Mucosa of stomach (tissue), 1 donor: ENCODE results near the gene BCAR3.

ENCODE experiments used
- H3K27me3 ChIP-seq: one replicate; pipeline ENCODE4 v1.7.0; 2013; ENCODE audit warnings: mild to moderate bottlenecking, low read length; ENCODE audit not compliant: control insufficient read depth, insufficient read depth
- H3K36me3 ChIP-seq: one replicate; pipeline ENCODE4 v1.7.0; 2013; ENCODE audit warnings: low read length; ENCODE audit not compliant: control insufficient read depth, insufficient read depth
- H3K4me1 ChIP-seq: one replicate; pipeline ENCODE4 v1.7.0; 2013; ENCODE audit warnings: mild to moderate bottlenecking, low read length; ENCODE audit not compliant: control insufficient read depth, insufficient read depth
- H3K4me3 ChIP-seq: one replicate; pipeline ENCODE4 v1.7.0; 2013; ENCODE audit warnings: low read length
- H3K9ac ChIP-seq: one replicate; pipeline ENCODE4 v1.7.0; 2013; ENCODE audit warnings: mild to moderate bottlenecking, low read length, moderate library complexity
- H3K9me3 ChIP-seq: one replicate; pipeline ENCODE4 v1.7.0; 2013; ENCODE audit warnings: mild to moderate bottlenecking, low read length, moderate library complexity; ENCODE audit not compliant: control insufficient read depth
- donor health status: Pancreatic carcinoma.

BCAR3 gene

DNA sequence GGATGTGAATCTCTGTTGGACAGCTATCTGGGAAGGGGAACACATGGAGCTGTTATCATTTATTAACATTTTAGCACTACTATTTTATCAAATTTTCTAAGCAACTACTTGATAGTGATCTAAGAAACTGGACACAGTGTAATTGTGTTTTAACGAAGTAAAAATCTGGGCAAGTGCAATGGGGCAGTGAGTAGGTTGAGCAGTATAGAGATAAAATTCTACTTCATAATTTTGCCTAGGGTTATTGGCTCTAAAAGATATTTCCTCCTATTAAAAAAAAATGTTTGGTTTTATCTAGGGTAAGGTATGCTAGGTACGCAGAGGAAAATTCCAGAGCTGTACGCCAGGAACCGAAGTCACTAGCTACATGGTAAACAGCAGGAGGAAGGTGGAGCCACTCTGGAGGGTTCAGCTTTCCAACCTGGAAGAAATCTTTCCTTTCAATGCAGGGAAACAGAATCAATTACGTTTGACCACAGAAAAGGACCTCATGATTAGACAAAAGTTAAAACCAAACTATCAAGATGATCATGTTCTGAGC, 43.3 kb downstream of the BCAR3 start:
- Histone ChIP-seq H3K4me1 (peaks cover 11% of the 10 kb centered on the region), H3K4me3 (no peak overlapping the region), H3K9ac (no peak overlapping the region), H3K36me3 (no peaks in the 10 kb centered on the region), H3K9me3 (no peaks in the 10 kb centered on the region), H3K27me3 (no peaks in the 10 kb centered on the region)

DNA sequence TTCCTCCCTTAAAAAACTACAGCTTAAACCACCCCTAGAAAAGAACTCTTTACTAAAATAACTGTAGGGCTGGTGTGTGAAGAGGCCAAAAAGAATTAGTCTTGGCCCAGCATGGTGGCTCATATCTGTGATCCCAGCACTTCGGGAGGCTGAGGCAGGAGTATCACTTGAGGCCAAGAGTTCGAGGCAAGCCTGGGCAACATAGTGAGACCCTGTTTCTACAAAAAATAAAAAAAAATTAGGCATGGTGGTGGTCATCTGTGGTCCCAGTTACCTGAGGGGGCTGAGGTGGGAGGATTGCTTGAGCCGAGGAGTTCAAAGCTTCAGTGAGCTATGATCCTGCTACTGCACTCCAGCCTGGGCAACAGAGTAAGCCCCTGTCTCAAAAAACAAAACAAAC, 44.9 kb downstream of the BCAR3 start:
- no peaks in the 10 kb centered on the region for H3K27me3 ChIP-seq
- peaks cover 11% of the 10 kb centered on the region for H3K4me1 ChIP-seq
- H3K9me3 ChIP-seq: no peaks in the 10 kb centered on the region
- H3K36me3 ChIP-seq: no peaks in the 10 kb centered on the region
- no peak overlapping the region for H3K4me3 ChIP-seq
- no peak overlapping the region for H3K9ac ChIP-seq

DNA sequence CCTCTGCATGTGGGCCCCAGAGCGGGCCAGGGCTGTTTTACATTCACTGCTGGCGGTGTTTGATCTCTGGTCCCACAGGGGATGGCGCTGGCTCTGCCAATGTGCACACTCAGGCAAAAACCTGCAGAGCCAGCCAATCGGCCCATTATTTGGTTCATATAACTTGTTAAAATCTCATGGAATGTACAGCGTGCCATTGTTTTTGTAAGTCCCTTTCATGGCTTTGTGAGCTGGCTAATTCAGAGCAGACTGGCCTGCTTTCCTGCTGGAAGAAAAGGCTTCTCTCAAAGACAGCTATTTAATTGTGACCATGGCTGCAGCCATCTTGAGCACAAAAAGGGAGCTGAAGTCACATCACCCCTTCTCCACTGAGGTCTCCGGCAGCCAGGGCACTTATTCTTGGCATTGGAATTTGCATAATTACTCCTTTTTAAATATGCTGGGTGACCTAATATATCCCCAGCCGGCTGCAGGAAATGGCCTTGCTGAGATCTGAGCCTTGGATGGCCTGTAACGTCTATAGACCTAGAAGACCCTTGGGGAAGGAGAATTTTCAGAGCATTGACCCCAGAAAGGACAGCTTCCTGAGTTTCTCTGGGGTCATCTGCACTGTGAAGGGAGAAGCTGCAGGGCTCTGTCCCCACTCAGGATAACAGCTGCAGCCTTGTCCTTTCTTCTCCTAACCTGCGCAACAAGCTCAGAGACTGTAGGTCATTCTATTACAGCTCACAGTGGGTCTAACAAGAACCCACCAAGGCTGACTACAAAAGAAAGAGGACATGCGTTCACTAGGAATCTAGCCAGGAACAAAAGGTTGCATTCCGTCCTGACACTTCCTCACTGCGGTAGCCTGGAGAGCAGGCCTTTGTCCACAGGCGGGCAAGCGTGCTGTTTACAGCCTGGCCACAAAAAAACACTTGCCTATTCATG, 45.8 kb downstream of the BCAR3 start:
- H3K27me3 ChIP-seq: no peaks in the 10 kb centered on the region
- no peaks in the 10 kb centered on the region for H3K9me3 ChIP-seq
- H3K4me1 ChIP-seq: peaks cover 11% of the 10 kb centered on the region
- H3K4me3 ChIP-seq: no peak overlapping the region
- no peaks in the 10 kb centered on the region for H3K36me3 ChIP-seq
- H3K9ac ChIP-seq: no peak overlapping the region

DNA sequence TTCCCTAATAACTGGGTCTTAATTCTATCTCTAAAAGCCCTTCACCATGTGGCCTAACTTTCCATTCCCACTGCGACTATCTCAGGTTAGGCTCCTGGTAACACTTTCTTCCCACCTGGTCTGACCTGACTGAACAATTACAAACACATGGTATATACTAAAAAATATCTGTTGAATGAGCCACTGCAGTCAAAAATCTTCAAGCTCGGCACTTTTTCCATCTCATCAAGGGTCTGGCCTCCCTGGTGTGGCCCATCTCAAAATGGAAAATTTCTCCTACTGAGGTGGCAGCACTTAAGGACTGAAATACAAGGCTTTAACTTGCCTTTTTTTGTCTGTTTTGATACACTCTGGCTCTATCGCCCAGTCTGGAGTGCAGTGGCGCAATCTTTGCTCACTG, 48.3 kb downstream of the BCAR3 start:
- H3K4me1 ChIP-seq: peaks cover 2% of the 10 kb centered on the region
- no peaks in the 10 kb centered on the region for H3K9me3 ChIP-seq
- H3K9ac ChIP-seq: no peak overlapping the region
- H3K36me3 ChIP-seq: no peaks in the 10 kb centered on the region
- no peak overlapping the region for H3K4me3 ChIP-seq
- H3K27me3 ChIP-seq: no peaks in the 10 kb centered on the region

DNA sequence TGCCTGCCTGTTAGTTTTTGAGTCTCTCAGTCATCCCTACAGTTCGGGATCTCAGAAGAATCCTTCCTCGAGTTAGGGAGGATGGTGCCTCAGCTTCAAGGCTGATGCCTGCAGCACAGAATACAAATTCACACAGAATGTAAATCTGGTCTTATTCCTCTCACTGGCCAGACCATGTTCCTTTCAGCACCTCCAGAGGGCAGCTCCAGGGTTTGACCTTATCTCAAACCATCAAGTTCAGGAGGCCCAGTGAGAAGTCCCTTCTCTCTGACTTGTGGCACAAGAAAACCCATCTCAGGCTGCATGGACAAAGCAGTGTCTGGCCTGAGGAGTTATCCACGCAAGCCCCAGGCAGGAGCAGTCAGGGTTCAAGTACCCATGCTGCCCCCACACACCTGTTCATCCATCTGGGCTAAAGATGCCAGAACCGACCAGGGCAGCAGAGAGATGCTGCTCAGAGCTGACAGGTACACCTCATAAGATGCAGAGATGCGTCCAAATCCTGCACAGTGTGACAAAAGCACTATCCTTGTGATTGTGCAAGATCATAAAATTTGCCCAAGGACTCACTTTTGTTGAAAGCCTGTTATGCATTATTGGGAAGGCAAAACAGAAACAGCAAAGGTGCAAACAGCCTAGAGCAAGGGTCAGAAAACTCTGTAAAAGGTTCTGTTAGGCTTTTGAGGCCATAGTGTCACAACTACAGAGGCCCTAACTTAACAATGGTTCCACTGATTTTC, 49.8 kb downstream of the BCAR3 start:
- H3K9me3 ChIP-seq: no peaks in the 10 kb centered on the region

DNA sequence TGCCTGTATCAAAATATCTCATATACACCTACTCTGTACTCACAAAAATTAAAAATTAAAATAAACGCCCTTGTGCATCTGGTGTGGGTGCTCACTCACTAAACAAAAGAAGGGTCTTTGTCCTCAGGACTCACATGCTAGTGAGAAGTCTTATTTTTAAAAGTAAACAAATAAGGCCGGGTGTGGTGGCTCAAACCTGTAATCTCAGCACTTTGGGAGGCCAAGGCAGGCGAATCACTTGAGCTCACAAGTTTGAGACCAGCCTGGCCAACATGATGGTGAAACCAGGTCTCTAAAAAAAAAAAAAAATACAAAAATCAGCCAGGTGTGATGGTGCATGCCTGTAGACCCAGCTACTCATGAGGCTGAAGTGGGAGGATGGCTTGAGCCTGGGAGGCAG, 51.5 kb downstream of the BCAR3 start:
- Histone ChIP-seq H3K9ac (no peak overlapping the region), H3K27me3 (no peaks in the 10 kb centered on the region), H3K9me3 (no peaks in the 10 kb centered on the region), H3K36me3 (no peaks in the 10 kb centered on the region), H3K4me3 (no peak overlapping the region), H3K4me1 (no peaks in the 10 kb centered on the region)

More for the DNA sequence above, 49.8 kb downstream of the BCAR3 start:
- no peak overlapping the region for H3K4me3 ChIP-seq
- no peaks in the 10 kb centered on the region for H3K4me1 ChIP-seq
- H3K36me3 ChIP-seq: no peaks in the 10 kb centered on the region
- H3K27me3 ChIP-seq: no peaks in the 10 kb centered on the region
- no peak overlapping the region for H3K9ac ChIP-seq

DNA sequence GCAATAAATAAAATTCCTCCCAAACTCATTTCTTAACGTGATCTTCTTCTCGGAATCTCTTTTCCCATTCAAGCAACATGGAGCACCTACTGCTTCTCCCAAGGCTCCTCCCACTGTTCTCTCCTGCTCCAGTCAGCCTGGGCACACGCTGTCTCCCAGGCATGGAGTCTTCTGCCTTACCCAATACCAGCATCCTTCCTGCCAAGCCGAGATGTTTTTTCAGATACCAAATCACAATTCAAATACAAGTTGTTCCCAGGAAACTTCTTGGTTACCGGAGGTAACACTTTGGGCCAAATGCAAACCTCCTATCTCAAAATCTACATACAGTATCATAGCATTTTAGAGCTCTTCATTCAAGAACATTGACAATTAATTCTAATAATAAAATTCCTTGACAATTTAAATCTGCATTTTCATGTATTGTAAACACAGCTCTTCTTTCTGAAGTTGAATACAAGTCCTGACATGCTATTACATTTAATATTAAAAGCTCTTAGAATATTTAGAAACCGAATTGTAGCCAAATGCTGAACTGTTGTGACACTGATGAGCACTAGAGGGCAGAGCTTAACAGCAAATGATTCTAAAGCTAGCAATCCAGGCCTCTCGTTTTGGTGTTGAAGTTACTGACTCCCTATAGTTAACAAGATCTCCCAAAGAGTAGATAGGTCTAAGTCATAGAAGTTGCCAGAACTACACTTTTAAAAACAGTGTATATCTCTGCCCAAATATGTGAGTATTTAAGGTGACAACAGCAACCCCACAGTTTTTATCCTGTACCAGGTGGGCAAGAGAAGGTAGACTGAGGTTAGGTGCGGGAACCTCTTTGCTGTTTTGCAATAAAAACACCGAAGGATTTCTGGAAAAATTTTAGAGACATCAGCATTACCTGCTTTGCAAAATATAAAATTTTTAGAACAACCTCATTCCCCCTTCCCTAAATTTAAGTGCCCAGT, 52.3 kb downstream of the BCAR3 start:
- Histone ChIP-seq H3K9me3 (no peaks in the 10 kb centered on the region), H3K9ac (no peak overlapping the region), H3K36me3 (no peaks in the 10 kb centered on the region), H3K4me3 (no peak overlapping the region), H3K4me1 (no peaks in the 10 kb centered on the region), H3K27me3 (no peaks in the 10 kb centered on the region)

DNA sequence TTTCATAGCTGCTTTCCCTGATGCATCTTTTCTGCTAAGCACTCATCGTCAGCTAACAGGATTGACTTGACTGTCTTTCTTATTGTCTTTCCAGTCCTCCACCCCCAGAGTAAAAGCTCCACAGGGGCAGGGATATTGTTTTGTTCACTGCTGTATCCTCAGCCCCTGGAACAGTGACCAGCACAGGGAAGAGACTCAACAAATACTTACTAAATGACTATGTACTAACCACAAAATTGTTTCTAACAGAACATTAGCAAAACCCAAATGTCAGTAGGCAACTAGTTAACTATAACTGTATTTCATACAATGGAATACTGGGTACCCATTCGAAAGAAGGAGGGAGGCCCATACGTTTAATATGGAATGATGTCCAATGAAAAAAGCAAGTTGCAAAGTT, 53.0 kb downstream of the BCAR3 start:
- Histone ChIP-seq H3K36me3 (no peaks in the 10 kb centered on the region), H3K4me1 (peaks cover 3% of the 10 kb centered on the region), H3K4me3 (no peak overlapping the region), H3K27me3 (no peaks in the 10 kb centered on the region), H3K9me3 (no peaks in the 10 kb centered on the region), H3K9ac (no peak overlapping the region)

DNA sequence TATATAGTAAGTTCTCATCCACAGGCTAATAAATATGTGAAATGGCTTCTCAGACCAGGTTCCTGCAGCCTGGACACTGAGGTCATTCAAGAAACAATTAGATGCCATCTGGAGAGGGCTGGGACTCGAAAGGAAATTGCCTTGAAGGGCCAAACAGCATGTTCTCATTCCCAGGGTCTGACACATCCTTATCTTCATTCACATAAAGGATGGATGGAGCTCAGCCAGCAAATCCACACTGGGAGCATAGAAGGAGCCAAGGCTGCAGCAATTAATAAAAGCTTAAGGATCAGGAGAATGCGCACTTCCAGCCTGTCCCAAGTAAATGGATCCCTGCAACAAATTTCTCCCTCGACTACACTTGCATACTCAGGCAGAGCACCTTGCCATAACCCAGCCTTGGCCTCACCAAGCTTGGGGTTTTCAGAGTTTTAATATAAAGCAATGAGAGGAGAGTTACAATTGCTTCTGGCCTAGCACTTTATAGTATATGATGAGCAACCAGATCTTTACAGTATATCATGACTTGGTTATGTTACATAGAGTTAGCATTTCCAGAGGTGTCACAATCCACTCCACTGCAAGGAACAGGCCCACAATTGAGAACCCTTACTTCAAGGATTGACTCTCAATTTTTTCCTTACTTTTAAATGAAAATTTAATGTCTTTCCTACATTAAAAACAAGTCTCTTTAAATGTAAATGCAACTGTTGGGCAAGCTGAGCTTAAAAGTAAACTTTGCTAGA, 55.9 kb downstream of the BCAR3 start:
- H3K4me1 ChIP-seq: peaks cover 30% of the 10 kb centered on the region
- H3K36me3 ChIP-seq: no peaks in the 10 kb centered on the region
- H3K9me3 ChIP-seq: no peaks in the 10 kb centered on the region
- no peak overlapping the region for H3K9ac ChIP-seq
- H3K27me3 ChIP-seq: no peaks in the 10 kb centered on the region
- H3K4me3 ChIP-seq: no peak overlapping the region

DNA sequence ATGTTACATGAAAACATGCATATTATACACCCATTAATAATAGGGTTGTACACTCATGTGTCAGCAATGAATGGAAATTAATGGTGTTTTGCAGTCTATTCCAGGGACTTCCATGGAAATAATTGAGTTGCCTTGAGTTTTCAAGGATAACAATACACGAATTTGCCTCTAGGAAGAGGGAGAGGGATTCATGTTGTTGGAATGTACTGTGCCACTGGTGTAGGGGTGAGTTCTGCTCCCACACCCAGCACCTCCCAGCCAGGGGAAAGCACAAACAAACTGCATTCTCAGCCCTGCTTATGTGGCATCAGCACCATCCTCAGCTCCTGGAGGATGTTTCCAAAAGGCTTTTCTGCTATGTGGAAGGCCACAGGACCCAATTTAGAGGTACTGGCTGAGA, 57.8 kb downstream of the BCAR3 start:
- Histone ChIP-seq H3K36me3 (no peaks in the 10 kb centered on the region), H3K9me3 (no peaks in the 10 kb centered on the region), H3K27me3 (no peaks in the 10 kb centered on the region), H3K4me3 (no peak overlapping the region), H3K4me1 (peaks cover 48% of the 10 kb centered on the region), H3K9ac (no peak overlapping the region)

DNA sequence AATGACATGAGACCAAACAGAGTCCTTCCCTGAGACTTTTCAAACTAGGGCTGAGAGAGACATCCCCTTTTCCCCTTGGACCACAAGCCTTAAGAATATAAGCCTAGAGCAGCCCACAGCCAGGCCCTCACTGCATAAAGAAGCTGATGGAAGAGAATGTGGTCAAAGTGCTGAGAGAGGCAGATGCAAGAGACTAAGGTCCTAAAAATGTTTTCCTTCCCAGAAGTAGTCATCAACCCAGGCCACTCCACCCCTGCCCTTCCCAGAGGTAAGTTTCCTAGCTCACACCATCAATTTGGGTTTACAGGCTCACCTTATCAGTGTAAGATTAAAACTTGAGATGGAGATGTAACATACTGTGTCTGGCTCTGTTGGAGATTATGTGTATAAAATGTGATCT, 58.2 kb downstream of the BCAR3 start:
- H3K9me3 ChIP-seq: no peaks in the 10 kb centered on the region
- H3K9ac ChIP-seq: no peak overlapping the region

More for the DNA sequence above, 58.2 kb downstream of the BCAR3 start:
- Histone ChIP-seq H3K27me3 (no peaks in the 10 kb centered on the region), H3K4me1 (peaks cover 52% of the 10 kb centered on the region), H3K4me3 (no peak overlapping the region), H3K36me3 (no peaks in the 10 kb centered on the region)
